ENCODE data around the gene STARD13. TPM values are rescaled to one million over a fixed set of nuclear protein-coding genes. Genes with fewer than 3 reads are reported as not detected.

The STARD13 gene
- total RNA-seq, 1 experiment from 2014 or later, result 4.1 TPM

DNA sequence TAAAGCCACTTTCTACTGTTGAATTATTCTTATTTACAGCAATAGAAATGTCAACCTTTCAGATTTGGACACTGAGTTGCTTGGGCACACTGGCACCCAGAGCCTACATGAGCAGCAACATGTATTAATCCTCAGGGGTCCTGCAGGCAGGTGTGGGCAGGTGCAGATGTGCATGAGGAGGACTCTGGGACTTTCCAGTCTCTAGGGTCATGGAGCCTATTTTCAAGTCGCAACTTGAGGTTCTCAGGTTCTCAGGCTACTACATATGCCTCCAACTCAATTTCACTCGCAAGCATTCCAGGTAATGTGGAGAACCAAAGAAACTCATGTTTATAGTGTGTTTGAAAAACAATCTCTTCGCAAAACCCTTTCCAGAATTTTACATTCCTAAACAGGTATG is 73.2 kb downstream of the STARD13 start:
- no peak overlapping the region for H3K9ac ChIP-seq (ENCODE audit: low read length)
- no peak overlapping the region for H3K4me3 ChIP-seq (replicated peaks in 1 of 2; ENCODE audit: low read depth in 1 of 2, low read length in 2 of 2)
- no peaks in the 10 kb centered on the region for H4K20me1 ChIP-seq (ENCODE audit: insufficient read depth)
- H3K36me3 ChIP-seq (ENCODE audit: control insufficient read depth in 1 of 2, insufficient read depth in 2 of 2, low read length in 2 of 2), result no peaks in the 10 kb centered on the region
- H3K9me3 ChIP-seq (ENCODE audit: control insufficient read depth in 1 of 2, insufficient read depth in 1 of 2, low read depth in 1 of 2, low read length in 2 of 2), result no peaks in the 10 kb centered on the region
- ChIA-PET POLR2A (no interaction called here), CTCF (no interaction called here), RAD21 (ENCODE audit: low non-redundant PET in 1 of 2, low total read pairs in 2 of 2, uncharacterized antibody in 2 of 2, unreplicated experiment in 2 of 2) (no interaction called here)
- ATAC-seq (no peak), DNase-seq (ENCODE audit: low read depth, low spot score) (no peak)
- BruUV-seq (replicated peaks), result no TSS peak
- H2AFZ ChIP-seq (ENCODE audit: low read depth, low read length, poor library complexity, severe bottlenecking), result no peak overlapping the region
- H3K79me2 ChIP-seq (ENCODE audit: insufficient read depth, low read length), result no peaks in the 10 kb centered on the region
- H3K4me2 ChIP-seq (ENCODE audit: low read length), result no peak overlapping the region
- no peaks in the 10 kb centered on the region for H3K27me3 ChIP-seq (ENCODE audit: insufficient read depth, low read length)
- no peak overlapping the region for H3K27ac ChIP-seq (ENCODE audit: low read depth, low read length)
- TF ChIP-seq SRF (IDR thresholded peaks at IDR 0.05; ENCODE audit: low read depth) (no peak), JUND (IDR thresholded peaks at IDR 0.05) (no peak), CBX3 (IDR thresholded peaks at IDR 0.05; ENCODE audit: low read depth) (no peak), POLR2A (IDR thresholded peaks at IDR 0.05; ENCODE audit: borderline replicate concordance, extremely low read depth, insufficient read depth, insufficient read length) (no peak), EZH2phosphoT487 (IDR thresholded peaks at IDR 0.05; ENCODE audit: borderline replicate concordance) (no peak), POLR2AphosphoS5 (IDR thresholded peaks at IDR 0.05; ENCODE audit: low read depth, low read length) (no peak), EZH2 (IDR thresholded peaks at IDR 0.05) (no peak), YY1 (IDR thresholded peaks at IDR 0.05; ENCODE audit: extremely low read depth, insufficient replicate concordance, low read depth, low read length) (no peak), EGR1 (IDR thresholded peaks at IDR 0.05; ENCODE audit: low read depth) (no peak), RAD21 (IDR thresholded peaks at IDR 0.05; ENCODE audit: low read depth) (no peak), ZFX (IDR thresholded peaks at IDR 0.05) (no peak), SP1 (IDR thresholded peaks at IDR 0.05; ENCODE audit: low read depth) (no peak), SIN3A (IDR thresholded peaks at IDR 0.05; ENCODE audit: low read depth) (no peak), TCF7L2 (IDR thresholded peaks at IDR 0.05; ENCODE audit: borderline replicate concordance, extremely low read depth, insufficient read depth, insufficient read length) (no peak), ZNF274 (IDR thresholded peaks at IDR 0.05; ENCODE audit: low read depth, low read length) (no peak)
- TF ChIP-seq, protein P1, sequence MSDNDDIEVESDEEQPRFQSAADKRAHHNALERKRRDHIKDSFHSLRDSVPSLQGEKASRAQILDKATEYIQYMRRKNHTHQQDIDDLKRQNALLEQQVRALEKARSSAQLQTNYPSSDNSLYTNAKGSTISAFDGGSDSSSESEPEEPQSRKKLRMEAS (IDR thresholded peaks at IDR 0.05), result no peak
- TF ChIP-seq, protein P2, sequence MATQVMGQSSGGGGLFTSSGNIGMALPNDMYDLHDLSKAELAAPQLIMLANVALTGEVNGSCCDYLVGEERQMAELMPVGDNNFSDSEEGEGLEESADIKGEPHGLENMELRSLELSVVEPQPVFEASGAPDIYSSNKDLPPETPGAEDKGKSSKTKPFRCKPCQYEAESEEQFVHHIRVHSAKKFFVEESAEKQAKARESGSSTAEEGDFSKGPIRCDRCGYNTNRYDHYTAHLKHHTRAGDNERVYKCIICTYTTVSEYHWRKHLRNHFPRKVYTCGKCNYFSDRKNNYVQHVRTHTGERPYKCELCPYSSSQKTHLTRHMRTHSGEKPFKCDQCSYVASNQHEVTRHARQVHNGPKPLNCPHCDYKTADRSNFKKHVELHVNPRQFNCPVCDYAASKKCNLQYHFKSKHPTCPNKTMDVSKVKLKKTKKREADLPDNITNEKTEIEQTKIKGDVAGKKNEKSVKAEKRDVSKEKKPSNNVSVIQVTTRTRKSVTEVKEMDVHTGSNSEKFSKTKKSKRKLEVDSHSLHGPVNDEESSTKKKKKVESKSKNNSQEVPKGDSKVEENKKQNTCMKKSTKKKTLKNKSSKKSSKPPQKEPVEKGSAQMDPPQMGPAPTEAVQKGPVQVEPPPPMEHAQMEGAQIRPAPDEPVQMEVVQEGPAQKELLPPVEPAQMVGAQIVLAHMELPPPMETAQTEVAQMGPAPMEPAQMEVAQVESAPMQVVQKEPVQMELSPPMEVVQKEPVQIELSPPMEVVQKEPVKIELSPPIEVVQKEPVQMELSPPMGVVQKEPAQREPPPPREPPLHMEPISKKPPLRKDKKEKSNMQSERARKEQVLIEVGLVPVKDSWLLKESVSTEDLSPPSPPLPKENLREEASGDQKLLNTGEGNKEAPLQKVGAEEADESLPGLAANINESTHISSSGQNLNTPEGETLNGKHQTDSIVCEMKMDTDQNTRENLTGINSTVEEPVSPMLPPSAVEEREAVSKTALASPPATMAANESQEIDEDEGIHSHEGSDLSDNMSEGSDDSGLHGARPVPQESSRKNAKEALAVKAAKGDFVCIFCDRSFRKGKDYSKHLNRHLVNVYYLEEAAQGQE (IDR thresholded peaks at IDR 0.05; ENCODE audit: low read depth), result no peak
- TF ChIP-seq, protein P3, sequence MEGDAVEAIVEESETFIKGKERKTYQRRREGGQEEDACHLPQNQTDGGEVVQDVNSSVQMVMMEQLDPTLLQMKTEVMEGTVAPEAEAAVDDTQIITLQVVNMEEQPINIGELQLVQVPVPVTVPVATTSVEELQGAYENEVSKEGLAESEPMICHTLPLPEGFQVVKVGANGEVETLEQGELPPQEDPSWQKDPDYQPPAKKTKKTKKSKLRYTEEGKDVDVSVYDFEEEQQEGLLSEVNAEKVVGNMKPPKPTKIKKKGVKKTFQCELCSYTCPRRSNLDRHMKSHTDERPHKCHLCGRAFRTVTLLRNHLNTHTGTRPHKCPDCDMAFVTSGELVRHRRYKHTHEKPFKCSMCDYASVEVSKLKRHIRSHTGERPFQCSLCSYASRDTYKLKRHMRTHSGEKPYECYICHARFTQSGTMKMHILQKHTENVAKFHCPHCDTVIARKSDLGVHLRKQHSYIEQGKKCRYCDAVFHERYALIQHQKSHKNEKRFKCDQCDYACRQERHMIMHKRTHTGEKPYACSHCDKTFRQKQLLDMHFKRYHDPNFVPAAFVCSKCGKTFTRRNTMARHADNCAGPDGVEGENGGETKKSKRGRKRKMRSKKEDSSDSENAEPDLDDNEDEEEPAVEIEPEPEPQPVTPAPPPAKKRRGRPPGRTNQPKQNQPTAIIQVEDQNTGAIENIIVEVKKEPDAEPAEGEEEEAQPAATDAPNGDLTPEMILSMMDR (IDR thresholded peaks at IDR 0.05 in 2 of 3, conservative IDR thresholded peaks at IDR 0.05 in 1 of 3; ENCODE audit: borderline replicate concordance in 1 of 3, insufficient read depth in 1 of 3, low read depth in 2 of 3, low read length in 2 of 3), result no peak
- TF ChIP-seq, protein P4, sequence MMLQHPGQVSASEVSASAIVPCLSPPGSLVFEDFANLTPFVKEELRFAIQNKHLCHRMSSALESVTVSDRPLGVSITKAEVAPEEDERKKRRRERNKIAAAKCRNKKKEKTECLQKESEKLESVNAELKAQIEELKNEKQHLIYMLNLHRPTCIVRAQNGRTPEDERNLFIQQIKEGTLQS (IDR thresholded peaks at IDR 0.05), result no peak
- intact Hi-C loops (cut with micrococcal nuclease), result no loop called here
- peaks cover 3 to 16% of the 10 kb centered on the region in 2 experiments; a peak in 3 of 4 replicates for H3K4me1 ChIP-seq (ENCODE audit: control insufficient read depth in 1 of 2, insufficient read depth in 2 of 2, low read length in 2 of 2)
- no peaks in the 10 kb centered on the region for H3K9me2 ChIP-seq (ENCODE audit: insufficient read depth)
